BLaER1 (cell line): ENCODE results near the gene ATP1B3.
A peak's percentile ranks its signal among the peaks of the same experiment; 100 is the strongest.
"Not testable (repeated sequence)": the region's sequence is repeated elsewhere in the genome, so short reads cannot be mapped to it uniquely, and the experiment has no call there.

Experiments used
- H3K27ac ChIP-seq: shearing (Covaris generic); formaldehyde crosslinking; 2 replicates; pipeline ENCODE4 v1.8.1; 2022
- H3K27me3 ChIP-seq: shearing (Covaris generic); formaldehyde crosslinking; 2 replicates; pipeline ENCODE4 v1.8.1; 2022
- H3K36me3 ChIP-seq: shearing (Covaris generic); formaldehyde crosslinking; 2 replicates; pipeline ENCODE4 v1.8.1; 2022
- H3K4me1 ChIP-seq: shearing (Covaris generic); formaldehyde crosslinking; 2 replicates; pipeline ENCODE4 v1.8.1; 2022
- H3K4me2 ChIP-seq: shearing (Covaris generic); formaldehyde crosslinking; 2 replicates; pipeline ENCODE4 v1.8.1; 2022
- H3K4me3 ChIP-seq: shearing (Covaris generic); formaldehyde crosslinking; 2 replicates; pipeline ENCODE4 v1.8.1; 2022
- H3K9ac ChIP-seq: shearing (Covaris generic); formaldehyde crosslinking; 2 replicates; pipeline ENCODE4 v1.8.1; 2022
- H3K9me3 ChIP-seq: shearing (Covaris generic); formaldehyde crosslinking; 2 replicates; pipeline ENCODE4 v1.8.1; 2022
- H4K20me1 ChIP-seq: shearing (Covaris generic); formaldehyde crosslinking; 2 replicates; pipeline ENCODE4 v1.8.1; 2022
- Cebpa-rat ChIP-seq: shearing (Covaris generic); IDR thresholded peaks from 2 replicates; pipeline ENCODE4 v1.8.1; 2022

Gene ATP1B3

DNA sequence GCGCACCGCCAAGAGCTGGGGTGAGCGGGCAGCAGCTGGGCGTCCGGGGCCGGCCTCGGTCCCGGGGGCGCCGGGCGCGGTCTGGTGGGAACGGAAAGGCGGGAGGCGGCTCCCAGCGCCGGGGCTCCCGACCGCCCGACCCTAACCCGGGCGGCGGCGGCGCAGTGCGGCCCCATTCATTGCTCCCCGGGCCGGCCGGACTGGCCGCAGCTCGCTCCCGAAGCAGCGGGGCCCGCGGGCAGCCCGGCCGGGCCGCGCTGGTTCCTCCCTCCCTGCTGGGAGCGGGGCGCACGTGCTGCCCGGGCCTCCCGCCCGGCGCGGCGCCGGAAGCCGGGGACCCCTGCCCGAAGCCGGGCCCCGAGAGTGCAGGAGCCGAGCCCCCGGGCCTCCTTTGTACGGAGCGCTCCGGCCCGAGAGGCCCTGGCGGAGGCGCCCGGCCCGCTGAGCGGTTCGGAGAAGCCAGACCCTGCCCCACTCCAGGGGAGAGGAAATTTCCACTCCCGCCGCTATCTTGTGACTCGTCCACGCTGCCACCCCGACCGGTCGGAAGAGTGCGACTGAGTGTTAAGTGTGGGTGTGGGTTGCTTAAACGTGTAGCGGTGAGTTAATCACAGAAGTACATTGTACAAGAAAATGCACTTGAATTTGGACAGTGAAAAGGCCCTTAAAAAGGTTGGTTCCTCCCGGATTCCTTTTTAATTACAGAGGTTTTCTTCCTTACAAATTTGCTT lies 613 bp downstream of the ATP1B3 start:
- Histone ChIP-seq H3K27ac (peak overlapping the region; percentile 94), H3K4me3 (peak overlapping the region; percentile 93), H4K20me1 (peaks cover 52% of the 10 kb centered on the region), H3K4me1 (peaks cover 49% of the 10 kb centered on the region), H3K9me3 (no peaks in the 10 kb centered on the region), H3K36me3 (no peaks in the 10 kb centered on the region), H3K27me3 (peaks cover 8% of the 10 kb centered on the region), H3K9ac (peak overlapping the region; percentile 97), H3K4me2 (peak overlapping the region; percentile 80)
- TF ChIP-seq Cebpa-rat, result no peak

DNA sequence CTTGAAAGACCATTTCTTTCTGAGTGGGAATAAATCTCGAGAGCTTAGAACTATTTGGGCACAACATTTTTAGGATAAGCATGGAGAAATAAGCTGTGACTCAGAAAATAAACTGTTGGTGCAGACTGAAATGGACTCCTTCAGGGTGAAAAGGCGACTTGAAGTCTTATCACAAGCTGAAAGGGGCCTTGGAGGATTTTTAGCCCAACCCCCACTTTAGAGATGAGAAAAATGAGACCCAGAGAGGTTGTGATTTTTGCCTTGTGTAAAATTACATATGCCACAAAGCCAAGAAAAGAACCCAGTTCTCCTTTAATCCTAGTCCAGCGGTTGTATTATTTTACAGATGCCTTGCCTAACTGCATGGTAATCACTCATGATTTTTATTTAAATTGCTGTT lies 1.5 kb downstream of the ATP1B3 start:
- peaks cover 8% of the 10 kb centered on the region for H3K27me3 ChIP-seq
- no peaks in the 10 kb centered on the region for H3K9me3 ChIP-seq
- peak overlapping the region; percentile 94 for H3K27ac ChIP-seq
- peak overlapping the region; percentile 97 for H3K9ac ChIP-seq
- peaks cover 6% of the 10 kb centered on the region; the same call in 1 of the 2 replicates for H3K36me3 ChIP-seq
- H4K20me1 ChIP-seq, result peaks cover 59% of the 10 kb centered on the region
- H3K4me2 ChIP-seq, result peak overlapping the region; percentile 80
- TF ChIP-seq Cebpa-rat, result no peak
- H3K4me1 ChIP-seq, result peaks cover 49% of the 10 kb centered on the region
- peak overlapping the region; percentile 93 for H3K4me3 ChIP-seq

DNA sequence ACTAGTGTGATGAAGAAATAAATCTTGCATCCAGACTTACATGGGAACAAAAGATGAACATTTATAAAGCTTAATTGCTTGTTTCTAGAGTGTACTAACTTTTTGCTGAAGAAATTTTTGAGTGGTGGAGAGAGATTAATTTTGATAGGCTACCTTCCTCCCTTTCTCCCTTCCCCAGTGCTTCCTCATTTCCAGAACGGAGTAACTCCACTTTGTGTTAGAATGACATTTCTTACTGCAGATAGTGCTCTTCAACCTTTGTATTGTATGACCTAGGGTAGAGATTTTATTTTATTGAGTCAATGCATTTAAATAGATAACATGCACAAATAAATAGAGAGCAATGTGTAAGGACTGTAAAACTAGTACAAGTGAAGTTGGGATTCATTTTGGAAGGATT lies 1.9 kb downstream of the ATP1B3 start:
- H3K4me3 ChIP-seq, result peak overlapping the region; percentile 93
- H3K27me3 ChIP-seq, result peaks cover 8% of the 10 kb centered on the region
- peaks cover 10% of the 10 kb centered on the region; the same call in 1 of the 2 replicates for H3K36me3 ChIP-seq
- no peak for TF ChIP-seq Cebpa-rat
- H3K9me3 ChIP-seq, result no peaks in the 10 kb centered on the region
- peaks cover 63% of the 10 kb centered on the region for H4K20me1 ChIP-seq
- peak overlapping the region; percentile 80 for H3K4me2 ChIP-seq
- H3K27ac ChIP-seq, result peak overlapping the region; percentile 94; the same call in 1 of the 2 replicates
- H3K4me1 ChIP-seq, result peaks cover 49% of the 10 kb centered on the region
- peak overlapping the region; percentile 97 for H3K9ac ChIP-seq

DNA sequence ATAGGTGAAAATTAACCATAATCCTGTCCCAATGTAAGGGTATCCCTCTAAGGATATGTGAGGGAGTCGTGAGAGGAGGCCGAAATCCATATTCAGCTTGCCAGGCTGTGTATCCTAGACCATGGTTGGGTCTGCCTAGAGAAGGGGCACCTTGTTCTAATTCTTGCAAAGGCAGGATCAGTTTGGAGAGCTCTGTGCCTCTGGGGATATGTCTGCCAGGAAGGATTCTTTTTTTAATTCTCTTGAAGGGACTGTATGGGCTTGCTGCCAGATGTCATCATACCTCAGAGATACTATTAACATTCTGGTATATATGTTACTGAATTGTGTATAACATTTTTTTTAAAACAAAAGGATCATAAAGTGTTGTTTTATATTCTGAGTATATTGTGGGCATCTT lies 2.4 kb downstream of the ATP1B3 start:
- Histone ChIP-seq H3K36me3 (peaks cover 11% of the 10 kb centered on the region; the same call in 1 of the 2 replicates), H4K20me1 (peaks cover 68% of the 10 kb centered on the region), H3K27ac (no peak overlapping the region)

DNA sequence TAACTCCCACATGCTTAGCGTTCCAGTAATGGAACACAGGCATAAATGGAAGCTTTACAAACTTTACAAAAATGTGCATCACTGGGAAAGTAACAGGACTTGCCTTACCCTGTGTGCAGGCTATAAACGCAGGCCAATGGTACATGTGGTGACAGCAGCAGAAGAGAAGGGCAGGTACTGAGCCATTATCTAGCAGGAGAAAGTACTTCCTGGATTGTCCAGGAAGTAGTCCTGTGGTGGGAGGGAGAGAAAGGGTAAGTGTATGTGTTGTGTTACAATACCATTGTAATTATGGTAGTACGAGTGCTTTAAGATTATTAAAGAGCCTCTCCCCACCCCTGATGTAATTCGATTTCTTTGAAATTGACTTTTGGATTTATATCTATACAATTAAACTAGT lies 5.3 kb downstream of the ATP1B3 start:
- TF ChIP-seq Cebpa-rat, result no peak
- H3K27ac ChIP-seq, result peak overlapping the region; percentile 21; the same call in 1 of the 2 replicates
- H3K4me1 ChIP-seq, result peaks cover 41% of the 10 kb centered on the region
- no peak overlapping the region for H3K9ac ChIP-seq
- H3K4me3 ChIP-seq, result no peak overlapping the region
- peaks cover 10% of the 10 kb centered on the region for H3K9me3 ChIP-seq
- H3K27me3 ChIP-seq, result no peaks in the 10 kb centered on the region
- peaks cover 90% of the 10 kb centered on the region for H4K20me1 ChIP-seq
- H3K4me2 ChIP-seq, result peak overlapping the region; percentile 69
- H3K36me3 ChIP-seq, result peaks cover 38% of the 10 kb centered on the region

More for the DNA sequence above, 2.4 kb downstream of the ATP1B3 start:
- no peak for TF ChIP-seq Cebpa-rat
- Histone ChIP-seq H3K4me1 (peaks cover 49% of the 10 kb centered on the region), H3K9ac (peak overlapping the region; percentile 54; the same call in 1 of the 2 replicates), H3K4me2 (peak overlapping the region; percentile 80), H3K27me3 (peaks cover 8% of the 10 kb centered on the region), H3K9me3 (no peaks in the 10 kb centered on the region), H3K4me3 (peak overlapping the region; percentile 93)

DNA sequence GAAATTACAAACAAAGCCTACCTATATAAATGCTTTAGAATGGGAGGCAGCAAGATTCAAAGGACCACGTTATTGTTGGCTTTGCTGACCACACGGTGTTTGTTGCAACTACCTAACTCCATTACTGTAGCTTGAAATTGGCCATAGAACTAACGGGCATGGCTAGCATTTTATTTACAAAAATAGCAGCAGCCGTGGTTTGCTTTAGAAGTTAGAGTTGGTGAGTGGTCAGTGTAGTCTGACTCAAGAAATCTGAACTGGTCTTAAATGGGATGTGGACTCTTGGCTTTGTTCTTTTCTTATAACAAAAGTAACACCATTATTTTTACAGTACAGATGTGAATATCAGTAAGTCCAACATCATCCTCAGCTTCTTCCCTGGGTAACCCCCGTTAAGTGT lies 10.6 kb downstream of the ATP1B3 start:
- Histone ChIP-seq H3K4me2 (no peak overlapping the region), H3K9ac (no peak overlapping the region), H4K20me1 (peaks cover 62% of the 10 kb centered on the region), H3K9me3 (peaks cover 35% of the 10 kb centered on the region), H3K4me1 (peaks cover under 1% of the 10 kb centered on the region; the same call in 1 of the 2 replicates), H3K36me3 (peaks cover 65% of the 10 kb centered on the region), H3K4me3 (no peak overlapping the region), H3K27me3 (no peaks in the 10 kb centered on the region), H3K27ac (no peak overlapping the region)
- TF ChIP-seq Cebpa-rat, result no peak

DNA sequence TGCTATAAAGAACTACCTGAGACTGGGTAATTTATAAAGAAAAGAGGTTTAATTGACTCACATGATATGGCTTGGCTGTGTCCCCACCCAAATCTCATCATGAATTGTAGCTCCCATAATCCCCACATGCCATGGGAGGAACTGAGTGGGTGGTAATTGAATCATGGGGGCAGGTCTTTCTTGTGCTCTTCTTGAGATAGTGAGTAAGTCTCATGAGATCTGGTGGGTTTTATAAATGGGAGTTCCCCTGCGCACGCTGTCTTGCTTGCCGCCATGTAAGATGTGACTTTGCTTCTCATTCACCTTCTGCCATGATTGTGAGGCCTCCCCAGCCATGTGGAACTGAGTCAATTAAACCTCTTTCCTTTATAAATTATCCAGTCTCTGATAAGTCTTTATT lies 12.1 kb downstream of the ATP1B3 start:
- not testable (repeated sequence) for H3K4me3 ChIP-seq, H3K27ac ChIP-seq, H3K27me3 ChIP-seq, H3K4me2 ChIP-seq, H3K9ac ChIP-seq, H3K4me1 ChIP-seq
- Histone ChIP-seq H4K20me1 (peaks cover 64% of the 10 kb centered on the region), H3K9me3 (peaks cover 35% of the 10 kb centered on the region), H3K36me3 (peaks cover 58% of the 10 kb centered on the region)

DNA sequence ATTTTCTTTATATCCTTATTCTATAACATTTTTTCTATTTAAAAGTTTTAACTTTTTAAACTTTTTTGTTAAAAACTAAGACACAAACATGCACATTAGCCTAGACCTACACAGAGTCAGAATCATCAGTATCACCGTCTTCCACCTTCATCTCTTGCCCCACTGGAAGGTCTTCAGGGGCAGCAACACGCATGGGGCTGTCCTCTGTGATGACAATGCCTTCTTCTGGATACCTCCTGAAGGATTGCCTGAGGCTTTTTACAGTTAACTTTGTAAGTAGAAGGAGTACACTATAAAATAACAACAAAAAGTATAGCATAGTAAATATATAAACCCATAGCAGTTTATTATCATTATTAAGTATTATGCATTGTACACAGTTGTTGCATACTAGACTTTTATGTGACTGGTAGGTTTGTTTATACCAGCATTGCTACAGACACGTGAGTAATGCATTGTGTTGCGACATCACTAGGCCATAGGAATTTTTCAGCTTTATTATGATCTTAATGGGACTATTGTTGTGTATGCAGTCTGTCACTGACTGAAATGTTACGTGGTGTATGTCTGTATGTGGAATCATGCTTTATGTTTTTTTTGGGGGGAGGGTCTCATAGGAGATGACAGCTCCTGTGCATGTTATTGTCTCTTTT lies 18.2 kb downstream of the ATP1B3 start:
- Histone ChIP-seq H4K20me1 (peaks cover 58% of the 10 kb centered on the region), H3K36me3 (peaks cover 58% of the 10 kb centered on the region), H3K9me3 (peaks cover 32% of the 10 kb centered on the region), H3K9ac (no peak overlapping the region), H3K27ac (no peak overlapping the region), H3K27me3 (no peaks in the 10 kb centered on the region), H3K4me2 (no peak overlapping the region), H3K4me1 (no peaks in the 10 kb centered on the region), H3K4me3 (no peak overlapping the region)
- peak; percentile 55; the same call in 1 of the 2 replicates for TF ChIP-seq Cebpa-rat

DNA sequence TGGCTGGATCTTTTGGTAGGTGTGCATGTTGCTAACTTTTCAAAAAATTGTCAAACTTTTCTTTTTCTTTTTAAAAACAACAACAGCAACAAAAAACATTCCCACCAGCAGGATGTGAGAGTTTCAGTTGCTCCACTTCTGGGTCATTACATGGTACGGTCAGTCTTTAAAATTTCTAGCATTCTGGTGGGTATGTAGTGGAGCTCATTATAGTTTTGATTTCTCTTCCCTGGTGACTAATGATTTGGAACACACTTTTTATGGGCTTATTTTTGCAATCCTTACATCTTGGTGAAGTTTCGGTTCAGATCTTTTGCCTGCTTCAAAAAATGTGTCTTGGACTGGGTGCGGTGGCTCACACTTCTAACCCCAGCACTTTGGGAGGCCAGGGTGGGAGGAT lies 19.3 kb downstream of the ATP1B3 start:
- H4K20me1 ChIP-seq, result peaks cover 54% of the 10 kb centered on the region
- H3K9ac ChIP-seq, result no peak overlapping the region
- H3K27ac ChIP-seq, result no peak overlapping the region
- H3K4me3 ChIP-seq, result no peak overlapping the region
- no peak for TF ChIP-seq Cebpa-rat
- no peaks in the 10 kb centered on the region for H3K27me3 ChIP-seq
- H3K4me1 ChIP-seq, result no peaks in the 10 kb centered on the region
- peaks cover 69% of the 10 kb centered on the region for H3K36me3 ChIP-seq
- H3K9me3 ChIP-seq, result peaks cover 43% of the 10 kb centered on the region
- no peak overlapping the region for H3K4me2 ChIP-seq

DNA sequence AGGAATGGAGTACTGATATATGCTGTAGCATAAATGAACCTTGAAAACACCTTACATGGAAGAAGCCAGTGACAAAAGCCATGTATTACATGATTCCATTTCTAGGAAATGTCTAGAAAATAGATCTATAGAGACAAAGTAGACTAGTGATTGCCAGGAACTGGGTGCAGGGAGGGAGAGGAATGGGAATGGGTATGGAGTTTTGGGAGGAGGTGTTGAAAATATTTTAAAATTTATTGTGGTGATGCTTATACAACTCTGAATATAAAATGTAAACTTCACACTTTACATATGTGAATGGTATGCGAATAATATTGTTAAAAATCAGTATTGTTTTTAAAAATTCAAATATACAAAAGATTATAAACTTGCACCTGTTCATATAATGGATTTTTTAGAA lies 22.5 kb downstream of the ATP1B3 start:
- Histone ChIP-seq H3K27ac (no peak overlapping the region), H3K9ac (no peak overlapping the region), H3K4me2 (no peak overlapping the region), H3K27me3 (no peaks in the 10 kb centered on the region), H3K4me3 (no peak overlapping the region), H3K36me3 (peaks cover 73% of the 10 kb centered on the region), H4K20me1 (peaks cover 47% of the 10 kb centered on the region), H3K9me3 (peaks cover 43% of the 10 kb centered on the region), H3K4me1 (no peaks in the 10 kb centered on the region)
- TF ChIP-seq Cebpa-rat, result no peak
